Suprapubic skin (tissue), 4 donors: Measurements from ENCODE around the gene HOXA7. TPM values are rescaled to one million over a fixed set of nuclear protein-coding genes. Genes with fewer than 3 reads are reported as not detected.
A peak's percentile ranks its signal among the peaks of the same experiment; 100 is the strongest.

Experiments used
- DNase-seq, 2 donors: peaks; one replicate each; pipeline ENCODE4 v3.0.0-alpha.2; 2019; ENCODE audit warnings: low spot score in 2 of 2
- H3K27ac ChIP-seq: fragments of 200-600 bp; sonication (generic); one replicate; pipeline ENCODE4 v1.5.1; 2019
- H3K27me3 ChIP-seq: fragments of 200-600 bp; sonication (generic); one replicate; pipeline ENCODE4 v1.5.1; 2019
- H3K36me3 ChIP-seq: fragments of 200-600 bp; sonication (generic); one replicate; pipeline ENCODE4 v1.5.1; 2019
- H3K4me1 ChIP-seq: fragments of 200-600 bp; sonication (generic); one replicate; pipeline ENCODE4 v1.5.1; 2019
- H3K4me3 ChIP-seq: fragments of 200-600 bp; sonication (generic); one replicate; pipeline ENCODE4 v1.5.1; 2019; ENCODE audit warnings: mild to moderate bottlenecking
- H3K9me3 ChIP-seq: fragments of 200-600 bp; sonication (generic); one replicate; pipeline ENCODE4 v1.5.1; 2019
- CTCF ChIP-seq, 2 donors: fragments of 200-600 bp in 1 of 2; fragments of 450-650 bp in 1 of 2; sonication (generic) in 1 of 2; IDR thresholded peaks; one replicate each; pipeline ENCODE4 v1.5.1; 2016 to 2019; ENCODE audit warnings: antibody characterized with exemption in 2 of 2, mild to moderate bottlenecking in 1 of 2, moderate library complexity in 1 of 2
- EP300 ChIP-seq: sonication (generic); formaldehyde crosslinking; IDR thresholded peaks from one replicate; pipeline ENCODE4 v1.6.1; 2017; ENCODE audit warnings: antibody characterized with exemption
- POLR2A ChIP-seq, 2 donors: fragments of 450-650 bp; IDR thresholded peaks; one replicate each; pipeline ENCODE4 v1.6.1; 2017; ENCODE audit warnings: antibody characterized with exemption in 2 of 2, mild to moderate bottlenecking in 2 of 2, moderate library complexity in 2 of 2
- POLR2AphosphoS5 ChIP-seq, 3 donors: sonication (generic); formaldehyde crosslinking; IDR thresholded peaks; one replicate each; pipeline ENCODE4 v1.6.1; 2017; ENCODE audit warnings: antibody characterized with exemption in 3 of 3
- WGBS: methylation state at CpG from one replicate; pipeline ENCODE4 v1.1.5; 2018; 5-methylcytosine and 5-hydroxymethylcytosine counted together
- total RNA-seq, 4 donors: library from RNA; depleted of rRNA; stranded (reverse); fragments of >200 nt; gene quantifications; one replicate each; pipeline ENCODE4 v1.1.0, GENCODE V29; 2016

The HOXA7 gene
- total RNA-seq, 4 donors from 2014 or later = 14.8 to 23.6 (median 17.5) TPM

- DNase-seq = peak in 1 of 2 donors; percentile 74
- Histone ChIP-seq H3K27ac (peak overlapping the region; percentile 88), H3K9me3 (no peaks in the 10 kb centered on the region), H3K36me3 (peaks cover 16% of the 10 kb centered on the region), H3K27me3 (no peaks in the 10 kb centered on the region), H3K4me1 (peaks cover 36% of the 10 kb centered on the region), H3K4me3 (peak overlapping the region; percentile 53)
- no peak for TF ChIP-seq POLR2AphosphoS5 (IDR thresholded peaks at IDR 0.05)
- TF ChIP-seq POLR2A (IDR thresholded peaks at IDR 0.05) = no peak
- TF ChIP-seq EP300 = no peak
- no peak for TF ChIP-seq CTCF (IDR thresholded peaks at IDR 0.05)
- 60% methylated on average over 29 of the region's 29 CpGs for WGBS
Observed at GRCh38 chr7:27142580-27143022, 13.9 kb downstream of the HOXA7 start.

- no peaks in the 10 kb centered on the region for H3K9me3 ChIP-seq
- peak in 1 of 2 donors; percentile 74 for DNase-seq
- 73% methylated on average over 30 of the region's 30 CpGs for WGBS
- peaks cover 36% of the 10 kb centered on the region for H3K4me1 ChIP-seq
- H3K4me3 ChIP-seq = peak overlapping the region; percentile 53
- TF ChIP-seq EP300 (no peak), POLR2AphosphoS5 (IDR thresholded peaks at IDR 0.05) (no peak), POLR2A (IDR thresholded peaks at IDR 0.05) (no peak)
- H3K27me3 ChIP-seq = no peaks in the 10 kb centered on the region
- peaks cover 16% of the 10 kb centered on the region for H3K36me3 ChIP-seq
- H3K27ac ChIP-seq = peak overlapping the region; percentile 88
Observed at GRCh38 chr7:27141923-27142579, 14.4 kb downstream of the HOXA7 start.

GRCh38 chr7:27141137-27141922 lies 15.1 kb downstream of the HOXA7 start:
- peak overlapping the region; percentile 53 for H3K4me3 ChIP-seq
- peaks cover 36% of the 10 kb centered on the region for H3K4me1 ChIP-seq
- 70% methylated on average over 18 of the region's 18 CpGs for WGBS
- H3K36me3 ChIP-seq = peaks cover 16% of the 10 kb centered on the region
- no peak overlapping the region for H3K27ac ChIP-seq
- no peaks in the 10 kb centered on the region for H3K9me3 ChIP-seq
- no peaks in the 10 kb centered on the region for H3K27me3 ChIP-seq
- TF ChIP-seq POLR2AphosphoS5 (IDR thresholded peaks at IDR 0.05) (no peak), POLR2A (IDR thresholded peaks at IDR 0.05) (no peak), EP300 (no peak), CTCF (IDR thresholded peaks at IDR 0.05) (no peak)
- no peak for DNase-seq

- peak overlapping the region; percentile 52 for H3K27ac ChIP-seq
- 82% methylated on average over 15 of the region's 15 CpGs for WGBS
- H3K36me3 ChIP-seq = peaks cover 11% of the 10 kb centered on the region
- H3K27me3 ChIP-seq = no peaks in the 10 kb centered on the region
- peaks cover 43% of the 10 kb centered on the region for H3K4me1 ChIP-seq
- H3K9me3 ChIP-seq = no peaks in the 10 kb centered on the region
- TF ChIP-seq CTCF (IDR thresholded peaks at IDR 0.05) = no peak
- TF ChIP-seq POLR2AphosphoS5 (IDR thresholded peaks at IDR 0.05) = no peak
- TF ChIP-seq POLR2A (IDR thresholded peaks at IDR 0.05) = no peak
- no peak for TF ChIP-seq EP300
- no peak for DNase-seq
- H3K4me3 ChIP-seq = peak overlapping the region; percentile 28
Observed at GRCh38 chr7:27140126-27140857, 16.2 kb downstream of the HOXA7 start.

GRCh38 chr7:27139334-27140125 lies 16.9 kb downstream of the HOXA7 start:
- Histone ChIP-seq H3K9me3 (no peaks in the 10 kb centered on the region), H3K4me1 (peaks cover 48% of the 10 kb centered on the region), H3K36me3 (peaks cover 4% of the 10 kb centered on the region), H3K4me3 (peak overlapping the region; percentile 28), H3K27ac (peak overlapping the region; percentile 52), H3K27me3 (no peaks in the 10 kb centered on the region)
- no peak for TF ChIP-seq CTCF (IDR thresholded peaks at IDR 0.05)
- TF ChIP-seq EP300 = no peak
- no peak for TF ChIP-seq POLR2AphosphoS5 (IDR thresholded peaks at IDR 0.05)
- TF ChIP-seq POLR2A (IDR thresholded peaks at IDR 0.05) = no peak
- DNase-seq = peak; percentile 61 to 80
- 67% methylated on average over 41 of the region's 53 CpGs for WGBS
